Measurements from ENCODE around the gene ITGA3. TPM values are rescaled to one million over a fixed set of nuclear protein-coding genes. Genes with fewer than 3 reads are reported as not detected.

ITGA3 gene
- total RNA-seq, 1 experiment from 2014 or later, result 22.5 TPM

- H3K27ac Mint-ChIP-seq, result peak overlapping the region in 1 of 3 experiments; percentile 5; a peak in 2 of 7 replicates
- H4K91ac ChIP-seq (ENCODE audit: insufficient read length, low read depth, low read length), result no peak overlapping the region
- no peak for TF ChIP-seq CTCF (conservative IDR thresholded peaks at IDR 0.05)
- peaks cover 0 to 5% (median 0%) of the 10 kb centered on the region in 3 experiments; a peak in 1 of 7 replicates for H3K36me3 Mint-ChIP-seq (ENCODE audit: insufficient read depth in 1 of 3, low read depth in 3 of 3)
- no peak overlapping the region for H3K56ac ChIP-seq (ENCODE audit: insufficient read length, low read depth, low read length)
- no peaks in the 10 kb centered on the region for H3K9me3 Mint-ChIP-seq
- H3K4me2 ChIP-seq (ENCODE audit: insufficient read depth, insufficient read length, low read length), result no peak overlapping the region
- no peaks in the 10 kb centered on the region for H4K20me1 ChIP-seq (ENCODE audit: control insufficient read depth, insufficient read depth, insufficient read length)
- peaks cover 14 to 16% of the 10 kb centered on the region in 2 experiments; a peak in 3 of 4 replicates for H3K4me1 Mint-ChIP-seq
- H3K23me2 ChIP-seq (ENCODE audit: insufficient read length, low read depth, low read length, poor library complexity, severe bottlenecking), result no peaks in the 10 kb centered on the region
- H3K4me1 ChIP-seq (ENCODE audit: insufficient read depth, low read length), result no peaks in the 10 kb centered on the region
- H3K79me1 ChIP-seq (ENCODE audit: insufficient read depth, low read depth, low read length, poor library complexity, severe bottlenecking), result no peaks in the 10 kb centered on the region
- peaks cover 1% of the 10 kb centered on the region; the same call in 1 of the 2 replicates for H3K27me3 Mint-ChIP-seq (ENCODE audit: low read depth)
- no peak overlapping the region for H3K9ac ChIP-seq (ENCODE audit: extremely low read depth, insufficient read length, low read length)
- H3K27me3 ChIP-seq (ENCODE audit: insufficient read depth, low read length), result no peaks in the 10 kb centered on the region
- DNase-seq, result no peak
- H2BK5ac ChIP-seq (ENCODE audit: insufficient read length, low read length), result no peak overlapping the region
- no peaks in the 10 kb centered on the region for H3K9me3 ChIP-seq (ENCODE audit: control insufficient read depth, low read depth, low read length)
- H4K5ac ChIP-seq (ENCODE audit: insufficient read length, low read depth, low read length), result no peak overlapping the region
- H2BK15ac ChIP-seq (ENCODE audit: low read depth, low read length), result no peak overlapping the region; the same call in 1 of the 2 replicates
- no peaks in the 10 kb centered on the region; the same call in 1 of the 2 replicates for H3K79me2 ChIP-seq (ENCODE audit: insufficient read depth, low read length)
- H3K4ac ChIP-seq (ENCODE audit: low read depth, low read length), result no peak overlapping the region
- no peak overlapping the region for H2BK12ac ChIP-seq (ENCODE audit: insufficient read length, low read depth, low read length)
- no peak overlapping the region for H3T11ph ChIP-seq (ENCODE audit: low read length)
- no peak overlapping the region for H4K8ac ChIP-seq (replicated peaks; ENCODE audit: insufficient read length, low read depth, low read length)
- no peak overlapping the region for H3K27ac ChIP-seq (ENCODE audit: insufficient read length, low read depth, low read length)
- H3K4me3 Mint-ChIP-seq, result no peak overlapping the region
- H2BK120ac ChIP-seq (ENCODE audit: low read depth, low read length, poor library complexity, severe bottlenecking), result no peak overlapping the region
- H3K18ac ChIP-seq (ENCODE audit: insufficient read length, low read depth, low read length), result no peak overlapping the region
- H3K14ac ChIP-seq (ENCODE audit: insufficient read depth, low read length), result no peak overlapping the region
- H2AK5ac ChIP-seq (ENCODE audit: insufficient read length, low read length), result no peak overlapping the region
- H3K23ac ChIP-seq (ENCODE audit: insufficient read length, low read depth, low read length), result no peak overlapping the region
- no peak overlapping the region for H2BK20ac ChIP-seq (ENCODE audit: low read depth, low read length, poor library complexity, severe bottlenecking)
- no CpG with 5 or more reads among the region's 8 CpGs for WGBS (ENCODE audit: extremely low coverage, insufficient read length, low lambda C conversion rate)
- no peak overlapping the region for H2AFZ ChIP-seq (ENCODE audit: low read length)
These were observed 7.8 kb downstream of the ITGA3 start for GRCh38 chr17:50063561-50064252.
